NCI-H526 treated with DMSO at 0.1 percent for 48 hours (cell line): ENCODE data around the gene PTGR2.
"Not testable (repeated sequence)": the region's sequence is repeated elsewhere in the genome, so short reads cannot be mapped to it uniquely, and the experiment has no call there.

ENCODE experiments used
- DNase-seq: peaks from one replicate; lab custom pipeline; 2025; lab: John Stamatoyannopoulos, UW

PTGR2 gene

DNA sequence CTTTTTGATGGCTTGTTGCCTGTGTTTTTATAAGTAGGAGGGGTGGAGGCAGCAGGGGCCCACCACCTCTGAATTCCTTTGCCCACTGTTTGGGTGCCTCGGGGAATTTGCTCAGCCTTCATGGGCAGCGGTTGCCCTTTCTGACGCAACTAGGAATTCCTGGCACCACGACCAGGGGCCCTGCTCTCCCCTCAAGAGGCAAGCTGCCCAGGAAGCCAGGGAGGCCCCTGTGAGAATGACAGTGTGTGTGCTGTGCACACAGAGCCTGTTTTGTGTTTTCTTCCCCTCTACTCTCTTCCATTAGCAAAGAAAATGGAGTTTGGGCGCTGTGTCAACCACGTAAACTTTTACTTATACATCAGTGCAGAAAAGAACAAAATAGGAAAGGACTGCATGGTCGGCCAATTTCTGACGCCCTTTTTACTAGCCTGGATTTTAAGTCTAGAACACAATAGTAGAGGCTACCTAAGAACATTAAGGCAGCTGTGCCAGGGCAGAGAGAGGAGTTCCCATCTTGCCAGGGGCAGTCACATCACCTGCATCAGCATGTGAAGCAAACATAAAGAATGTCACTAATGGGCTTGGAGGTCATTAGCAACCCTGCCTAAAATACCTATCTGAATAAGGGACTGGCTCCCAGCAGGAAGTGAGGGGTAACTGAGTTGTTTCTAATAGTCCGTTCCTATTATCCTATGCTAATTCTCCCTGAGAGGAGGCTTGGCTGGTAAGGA, 17.9 kb upstream of the PTGR2 start:
- DNase-seq, result no peak

- DNase-seq, result no peak
These were observed 17.4 kb upstream of the PTGR2 start for GRCh38 chr14:73834261-73834625.

- DNase-seq, result not testable (repeated sequence)
These were observed 13.2 kb upstream of the PTGR2 start for GRCh38 chr14:73838293-73839034.

GRCh38 chr14:73842201-73842600, 9.4 kb upstream of the PTGR2 start:
- no peak for DNase-seq

DNA sequence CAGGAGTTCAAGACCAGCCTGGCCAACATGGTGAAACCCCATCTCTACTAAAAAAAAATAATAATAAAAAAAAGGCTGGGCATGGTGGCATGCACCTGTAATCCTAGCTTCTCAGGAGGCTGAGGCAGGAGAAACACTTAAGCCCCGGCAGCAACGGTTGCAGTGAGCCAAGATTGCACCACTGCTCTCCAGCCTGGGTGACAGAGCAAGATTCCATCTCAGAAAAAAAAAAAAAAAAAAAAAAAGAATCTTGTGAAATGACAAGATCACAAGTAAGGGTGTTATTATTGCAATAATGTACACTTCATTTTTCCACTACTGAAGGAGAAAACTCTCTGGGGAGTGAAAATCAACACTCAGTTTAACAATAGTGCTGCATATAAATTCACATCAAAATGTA, 8.8 kb upstream of the PTGR2 start:
- DNase-seq, result no peak

GRCh38 chr14:73843296-73843695, 8.3 kb upstream of the PTGR2 start:
- no peak for DNase-seq

GRCh38 chr14:73846947-73847346, 4.7 kb upstream of the PTGR2 start:
- DNase-seq, result no peak

- no peak for DNase-seq
These were observed 631 bp upstream of the PTGR2 start for GRCh38 chr14:73851000-73851399.

DNA sequence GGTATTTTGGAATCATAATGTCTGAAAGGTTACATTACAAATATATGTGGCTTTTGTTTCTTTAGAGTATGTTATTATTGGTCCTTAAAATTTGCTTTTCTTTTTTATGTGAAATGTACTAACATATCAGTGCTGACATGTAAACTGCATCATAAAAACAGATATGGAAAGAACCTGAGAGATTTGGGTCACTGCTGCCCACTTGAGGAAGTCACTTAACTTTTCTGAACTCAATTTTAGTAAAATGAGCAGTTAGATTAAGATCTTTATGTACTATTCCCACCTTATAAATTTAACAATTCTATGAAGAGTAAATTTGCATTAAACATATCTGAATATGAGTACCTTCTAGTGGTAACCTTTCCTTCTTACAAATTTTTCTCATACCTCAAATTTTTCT, 7.5 kb downstream of the PTGR2 start:
- DNase-seq, result no peak

- no peak for DNase-seq
These were observed 9.4 kb downstream of the PTGR2 start for GRCh38 chr14:73861073-73861472.

GRCh38 chr14:73862480-73862879, 10.8 kb downstream of the PTGR2 start:
- DNase-seq, result no peak

DNA sequence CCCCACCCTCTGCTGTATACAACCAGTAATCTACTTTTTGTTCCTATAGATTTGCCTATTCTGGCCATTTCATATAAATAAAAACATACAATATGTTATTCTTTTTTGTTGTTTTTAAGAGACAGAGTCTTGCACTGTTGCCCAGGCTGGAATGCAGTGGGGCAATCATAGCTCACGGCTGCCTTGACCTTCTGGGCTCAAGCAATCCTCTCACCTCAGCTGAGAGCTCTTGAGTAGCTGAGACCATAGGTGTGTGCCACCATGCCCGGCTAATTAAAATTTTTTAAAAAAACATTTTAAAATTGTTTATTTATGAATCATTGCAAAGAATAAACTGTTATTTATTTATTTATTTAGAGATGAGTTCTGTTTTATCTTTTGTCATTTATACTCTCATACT, 11.6 kb downstream of the PTGR2 start:
- DNase-seq, result no peak

GRCh38 chr14:73865534-73866113, 14.0 kb downstream of the PTGR2 start:
- no peak for DNase-seq

- DNase-seq, result not testable (repeated sequence)
These were observed 18.1 kb downstream of the PTGR2 start for GRCh38 chr14:73869754-73870153.

GRCh38 chr14:73870525-73871235, 19.0 kb downstream of the PTGR2 start:
- DNase-seq, result no peak

DNA sequence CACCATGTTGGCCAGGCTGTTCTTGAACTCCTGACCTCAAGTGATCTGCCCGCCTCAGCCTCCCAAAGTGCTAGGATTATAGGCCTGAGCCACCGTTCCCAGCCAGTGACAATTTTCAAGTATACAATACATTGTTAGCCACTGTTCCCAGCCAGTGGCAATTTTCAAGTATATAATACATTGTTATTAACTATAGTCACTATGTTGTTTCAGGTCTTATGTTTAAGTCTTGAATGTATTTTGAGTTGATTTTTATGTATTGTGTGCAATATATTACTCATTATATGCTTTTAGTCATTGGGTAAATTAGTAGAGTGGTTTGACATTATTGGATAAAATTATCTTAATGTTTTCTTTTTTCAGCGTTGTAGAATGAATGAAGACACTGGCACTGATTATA, 22.0 kb downstream of the PTGR2 start:
- no peak for DNase-seq

GRCh38 chr14:73877790-73878189, 26.2 kb downstream of the PTGR2 start:
- DNase-seq, result no peak

DNA sequence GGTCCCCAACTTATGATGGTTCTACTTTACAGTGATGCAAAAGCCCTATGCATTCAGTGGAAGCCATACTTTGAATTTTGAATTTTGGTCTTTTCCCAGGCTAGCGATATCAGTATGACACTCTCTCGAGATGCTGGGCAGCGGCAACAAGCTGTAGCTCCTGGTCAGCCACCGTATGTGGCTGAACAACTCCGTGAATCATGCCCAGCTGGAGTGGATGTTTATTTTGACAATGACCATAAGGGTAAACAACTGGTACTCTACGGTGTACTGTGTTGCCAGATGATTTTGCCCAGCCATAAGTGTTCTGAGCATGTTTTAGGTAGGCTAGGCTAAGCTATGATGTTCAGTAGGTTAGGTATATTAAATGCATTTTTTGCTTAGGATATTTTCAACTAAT, 26.8 kb downstream of the PTGR2 start:
- no peak for DNase-seq

GRCh38 chr14:73879027-73879426, 27.4 kb downstream of the PTGR2 start:
- no peak for DNase-seq

DNA sequence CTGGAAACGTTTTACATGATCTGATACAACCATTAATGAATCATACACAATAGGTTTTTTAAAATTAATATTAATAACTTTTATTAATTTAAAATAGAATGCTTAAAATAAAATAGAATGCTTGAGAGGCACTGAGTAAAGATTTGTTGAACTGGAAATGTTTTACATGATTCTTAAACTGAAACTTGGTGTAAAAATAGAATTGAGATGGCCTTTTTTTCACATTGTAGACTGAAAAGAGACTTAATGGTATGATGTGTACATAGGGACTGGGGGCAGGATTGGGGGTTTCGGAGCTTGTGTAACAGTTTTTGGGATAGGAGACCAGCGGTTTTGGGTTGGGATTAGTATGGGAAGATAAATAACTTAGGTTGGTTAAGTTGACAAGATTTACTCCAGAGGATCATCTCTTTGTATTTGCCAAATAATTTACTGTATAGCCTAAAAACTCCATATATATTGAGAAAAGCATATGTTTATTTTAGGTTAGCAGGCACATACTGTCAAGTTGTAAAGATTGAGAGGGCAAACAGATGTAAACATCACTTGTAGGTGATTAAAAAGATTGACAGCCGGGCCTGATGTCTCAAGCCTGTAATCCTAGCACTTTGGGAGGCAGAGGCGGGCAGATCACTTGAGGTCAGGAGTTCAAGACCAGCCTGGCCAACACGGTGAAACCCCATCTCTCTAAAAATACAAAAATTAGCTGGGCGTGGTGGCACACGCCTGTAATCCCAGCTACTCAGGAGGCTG, 33.0 kb downstream of the PTGR2 start:
- DNase-seq, result no peak

DNA sequence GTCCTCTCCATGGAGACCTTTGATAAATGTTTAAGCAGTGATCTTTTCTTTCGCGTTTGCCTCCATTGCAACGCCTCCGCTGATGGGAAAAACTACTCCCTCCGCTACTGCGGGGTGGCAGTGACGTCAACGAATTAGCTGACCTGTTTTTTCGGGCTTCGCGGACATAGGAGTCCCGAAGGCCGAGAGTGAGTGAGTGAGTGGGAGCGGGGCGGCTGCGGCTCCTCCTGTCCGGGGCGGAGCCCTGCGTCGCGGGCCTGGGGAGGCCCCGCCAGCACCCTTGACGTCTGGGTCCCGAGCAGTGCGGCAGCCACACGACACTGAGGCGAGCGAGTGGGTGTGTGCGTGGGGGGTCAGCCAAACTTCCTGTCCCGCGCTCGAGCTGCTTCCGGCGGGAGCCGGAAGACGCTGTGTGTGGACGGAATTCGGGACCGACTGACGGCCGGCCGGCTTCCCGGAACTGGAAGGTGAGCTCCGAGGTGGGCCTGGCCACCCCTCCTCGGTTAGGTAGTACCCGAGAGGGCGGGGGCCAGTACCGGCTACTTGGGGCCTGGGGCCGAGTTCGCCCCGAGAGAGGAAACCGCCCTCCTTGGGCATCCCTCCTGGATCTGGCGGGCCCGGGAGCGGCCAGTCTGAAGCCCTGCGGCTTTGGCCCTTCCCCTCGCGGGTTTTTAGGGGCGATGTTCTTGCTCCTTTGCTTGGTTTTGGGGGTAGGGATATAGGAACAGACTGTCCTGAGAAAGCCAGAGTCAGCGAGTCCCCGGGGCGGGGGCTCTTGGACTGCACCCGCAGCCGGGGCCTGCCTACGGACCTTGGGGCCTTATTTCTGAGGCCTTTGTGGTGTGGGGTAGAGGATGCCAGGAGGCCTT, 35.1 kb downstream of the PTGR2 start, which contains the start of gene ZNF410:
TSS of gene ZNF410 (plus strand) at position 411 of the 869 bp plus-strand sequence. CDS start 5,317 bp downstream, outside the sequence.
- DNase-seq, result peak; percentile 85
